Body of pancreas (tissue), 4 donors: Measurements from ENCODE around the gene IL36G. TPM values are rescaled to one million over a fixed set of nuclear protein-coding genes. Genes with fewer than 3 reads are reported as not detected.

Experiments used
- ATAC-seq: fragments of 150-250 bp; one replicate; pipeline ENCODE4 v1.9.1; 2016
- DNase-seq, 4 donors: peaks; one replicate each; pipeline ENCODE4 v3.0.0-alpha.2; 2019
- H3K27ac ChIP-seq, 4 donors: fragments of 200-600 bp; sonication (generic); 1 replicate in 3 of 4; 2 replicates in 1 of 4; pipeline versions ENCODE4 v1.5.1 to v1.6.1; 2016 to 2019; ENCODE audit warnings: mild to moderate bottlenecking in 1 of 4, mixed read lengths in 1 of 4, moderate library complexity in 1 of 4
- H3K27me3 ChIP-seq, 2 donors: fragments of 200-600 bp; sonication (generic); one replicate each; pipeline ENCODE4 v1.6.0; 2016; ENCODE audit warnings: mild to moderate bottlenecking in 1 of 2
- H3K36me3 ChIP-seq, 2 donors: fragments of 200-600 bp; sonication (generic); replicated peaks in 1 of 2; 2 replicates each; pipeline ENCODE4 v1.5.1; 2016; ENCODE audit warnings: low read depth in 2 of 2; ENCODE audit not compliant: insufficient read depth in 1 of 2
- H3K4me1 ChIP-seq: fragments of 200-600 bp; sonication (generic); one replicate; pipeline ENCODE4 v1.6.0; 2016
- H3K4me3 ChIP-seq, 2 donors: fragments of 200-600 bp; sonication (generic); 1 replicate in 1 of 2; 2 replicates in 1 of 2; pipeline ENCODE4 v1.5.1; 2016 to 2019
- H3K9me3 ChIP-seq, 3 donors: fragments of 200-600 bp; sonication (generic); 1 replicate in 2 of 3; 2 replicates in 1 of 3; pipeline ENCODE4 v1.5.1; 2016
- POLR2A ChIP-seq, 3 donors: fragments of 450-650 bp; IDR thresholded peaks; one replicate each; pipeline ENCODE4 v1.6.1; 2016; ENCODE audit warnings: antibody characterized with exemption in 3 of 3, mild to moderate bottlenecking in 2 of 3
- WGBS, 2 donors: methylation state at CpG; one replicate each; pipeline ENCODE4 v1.1.5; 2017; 5-methylcytosine and 5-hydroxymethylcytosine counted together
- intact Hi-C: fragments of 100-400 bp; cut with DNase I; formaldehyde crosslinking; loops from one replicate; pipeline ENCODE4 v1.15.1; 2023
- total RNA-seq, 2 donors: library from RNA; depleted of rRNA; stranded (reverse); fragments of >200 nt; gene quantifications; one replicate each; pipeline ENCODE4 v1.1.0, GENCODE V29; 2016
- TF ChIP-seq, protein P1 (sequence below), 7 experiments: fragments of 450-650 bp in 4 of 7; fragments of 200-600 bp in 3 of 7; sonication (generic) in 3 of 7; IDR thresholded peaks; one replicate each; pipeline ENCODE4 v1.5.1; 2016 to 2019; ENCODE audit warnings: antibody characterized with exemption in 7 of 7

IL36G gene
- total RNA-seq, 2 donors from 2014 or later: not detected

DNA sequence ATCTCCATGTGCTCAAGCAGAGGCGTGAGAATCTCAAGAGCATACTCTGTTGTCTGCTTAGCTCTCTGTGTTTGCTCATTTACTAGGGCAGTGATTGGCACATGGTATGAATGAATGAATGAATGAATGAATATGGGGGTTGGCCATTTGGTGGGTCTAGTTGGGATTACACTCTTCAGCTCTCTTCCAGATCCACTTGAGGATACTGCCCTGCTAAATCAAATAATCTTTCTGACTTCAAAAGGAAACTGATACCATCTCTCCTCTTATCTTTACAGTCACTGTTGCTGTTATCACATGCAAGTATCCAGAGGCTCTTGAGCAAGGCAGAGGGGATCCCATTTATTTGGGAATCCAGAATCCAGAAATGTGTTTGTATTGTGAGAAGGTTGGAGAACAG is 1.9 kb downstream of the IL36G start:
- TF ChIP-seq, protein P1, sequence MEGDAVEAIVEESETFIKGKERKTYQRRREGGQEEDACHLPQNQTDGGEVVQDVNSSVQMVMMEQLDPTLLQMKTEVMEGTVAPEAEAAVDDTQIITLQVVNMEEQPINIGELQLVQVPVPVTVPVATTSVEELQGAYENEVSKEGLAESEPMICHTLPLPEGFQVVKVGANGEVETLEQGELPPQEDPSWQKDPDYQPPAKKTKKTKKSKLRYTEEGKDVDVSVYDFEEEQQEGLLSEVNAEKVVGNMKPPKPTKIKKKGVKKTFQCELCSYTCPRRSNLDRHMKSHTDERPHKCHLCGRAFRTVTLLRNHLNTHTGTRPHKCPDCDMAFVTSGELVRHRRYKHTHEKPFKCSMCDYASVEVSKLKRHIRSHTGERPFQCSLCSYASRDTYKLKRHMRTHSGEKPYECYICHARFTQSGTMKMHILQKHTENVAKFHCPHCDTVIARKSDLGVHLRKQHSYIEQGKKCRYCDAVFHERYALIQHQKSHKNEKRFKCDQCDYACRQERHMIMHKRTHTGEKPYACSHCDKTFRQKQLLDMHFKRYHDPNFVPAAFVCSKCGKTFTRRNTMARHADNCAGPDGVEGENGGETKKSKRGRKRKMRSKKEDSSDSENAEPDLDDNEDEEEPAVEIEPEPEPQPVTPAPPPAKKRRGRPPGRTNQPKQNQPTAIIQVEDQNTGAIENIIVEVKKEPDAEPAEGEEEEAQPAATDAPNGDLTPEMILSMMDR (IDR thresholded peaks at IDR 0.05): no peak
- no peak for TF ChIP-seq POLR2A (IDR thresholded peaks at IDR 0.05)
- no peak for ATAC-seq
- Histone ChIP-seq H3K27me3 (peaks cover 0 to 4% of the 10 kb centered on the region in 2 donors), H3K4me1 (no peaks in the 10 kb centered on the region), H3K9me3 (no peaks in the 10 kb centered on the region), H3K4me3 (no peak overlapping the region), H3K36me3 (no peaks in the 10 kb centered on the region), H3K27ac (no peak overlapping the region)
- WGBS, 2 donors: 90 to 100% methylated on average over 1 of the region's 1 CpG
- intact Hi-C loops: no loop called here
- DNase-seq: no peak

DNA sequence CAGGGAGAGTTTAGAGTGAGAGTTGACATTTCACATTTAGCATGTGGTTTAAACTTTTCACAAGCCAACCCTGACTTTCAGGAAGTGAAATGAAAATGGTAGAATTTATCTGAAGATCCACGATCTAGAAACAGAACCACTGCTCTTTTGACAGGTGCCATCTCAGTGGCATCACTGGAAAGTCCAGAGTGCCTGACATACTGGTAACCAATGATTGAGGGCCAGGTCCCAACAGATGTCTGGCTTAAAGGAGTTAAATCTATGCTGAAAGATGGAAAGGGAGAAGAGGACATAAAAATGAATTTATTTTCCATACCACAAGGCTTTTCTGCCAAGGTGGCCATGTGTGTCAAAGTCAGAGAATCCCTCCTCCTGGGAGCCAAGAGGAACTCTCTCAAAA is 2.7 kb downstream of the IL36G start:
- ATAC-seq (no peak), DNase-seq (no peak)
- H3K9me3 ChIP-seq: no peaks in the 10 kb centered on the region
- no peak overlapping the region for H3K27ac ChIP-seq
- H3K27me3 ChIP-seq: peaks cover 0 to 4% of the 10 kb centered on the region in 2 donors
- H3K4me3 ChIP-seq: no peak overlapping the region
- 30 to 37% methylated on average over 1 of the region's 1 CpG for WGBS, 2 donors
- intact Hi-C loops: no loop called here
- TF ChIP-seq POLR2A (IDR thresholded peaks at IDR 0.05): no peak
- TF ChIP-seq, protein P1 (IDR thresholded peaks at IDR 0.05): no peak
- no peaks in the 10 kb centered on the region for H3K36me3 ChIP-seq
- no peaks in the 10 kb centered on the region for H3K4me1 ChIP-seq

DNA sequence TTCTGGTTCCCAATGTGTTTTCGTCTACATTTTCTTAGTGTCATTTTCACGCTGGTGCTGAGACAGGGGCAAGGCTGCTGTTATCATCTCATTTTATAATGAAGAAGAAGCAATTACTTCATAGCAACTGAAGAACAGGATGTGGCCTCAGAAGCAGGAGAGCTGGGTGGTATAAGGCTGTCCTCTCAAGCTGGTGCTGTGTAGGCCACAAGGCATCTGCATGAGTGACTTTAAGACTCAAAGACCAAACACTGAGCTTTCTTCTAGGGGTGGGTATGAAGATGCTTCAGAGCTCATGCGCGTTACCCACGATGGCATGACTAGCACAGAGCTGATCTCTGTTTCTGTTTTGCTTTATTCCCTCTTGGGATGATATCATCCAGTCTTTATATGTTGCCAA is 7.3 kb downstream of the IL36G start:
- H3K4me3 ChIP-seq: no peak overlapping the region
- no peak overlapping the region for H3K27ac ChIP-seq
- TF ChIP-seq, protein P1 (IDR thresholded peaks at IDR 0.05): no peak
- no peak for TF ChIP-seq POLR2A (IDR thresholded peaks at IDR 0.05)
- no peaks in the 10 kb centered on the region for H3K27me3 ChIP-seq
- no peaks in the 10 kb centered on the region for H3K36me3 ChIP-seq
- H3K9me3 ChIP-seq: no peaks in the 10 kb centered on the region
- ATAC-seq (no peak), DNase-seq (no peak)
- WGBS, 2 donors: 87 to 97% methylated on average over 5 of the region's 5 CpGs
- no peaks in the 10 kb centered on the region for H3K4me1 ChIP-seq
- intact Hi-C loops: no loop called here

DNA sequence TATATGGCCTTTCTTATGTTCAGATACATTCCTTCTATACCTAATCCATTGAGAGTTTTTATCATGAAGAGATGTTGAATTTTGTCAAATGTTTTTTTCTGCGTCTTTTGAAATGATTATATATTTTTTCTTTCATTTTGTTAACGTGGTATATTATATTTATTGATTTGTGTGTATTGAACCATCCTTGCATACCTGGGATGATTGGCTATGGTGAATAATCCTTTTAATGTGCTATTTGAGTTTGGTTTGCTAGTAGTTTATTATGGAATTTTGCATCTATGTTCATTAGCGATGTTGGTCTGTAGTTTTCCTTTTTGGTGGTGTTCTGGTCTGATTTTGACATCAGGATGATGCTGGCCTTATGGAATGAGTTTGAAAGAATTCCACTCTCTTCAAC is 11.8 kb downstream of the IL36G start:
- 68 to 70% methylated on average over 3 of the region's 3 CpGs for whole genome bisulfite sequencing, 2 donors
- Histone ChIP-seq H3K36me3 (no peaks in the 10 kb centered on the region), H3K27ac (no peak overlapping the region), H3K9me3 (no peaks in the 10 kb centered on the region), H3K27me3 (no peaks in the 10 kb centered on the region), H3K4me1 (no peaks in the 10 kb centered on the region), H3K4me3 (no peak overlapping the region)
- intact Hi-C loops: no loop called here
- no peak for ATAC-seq
- TF ChIP-seq POLR2A (IDR thresholded peaks at IDR 0.05): no peak
- TF ChIP-seq, protein P1 (IDR thresholded peaks at IDR 0.05): no peak
- DNase-seq: no peak

DNA sequence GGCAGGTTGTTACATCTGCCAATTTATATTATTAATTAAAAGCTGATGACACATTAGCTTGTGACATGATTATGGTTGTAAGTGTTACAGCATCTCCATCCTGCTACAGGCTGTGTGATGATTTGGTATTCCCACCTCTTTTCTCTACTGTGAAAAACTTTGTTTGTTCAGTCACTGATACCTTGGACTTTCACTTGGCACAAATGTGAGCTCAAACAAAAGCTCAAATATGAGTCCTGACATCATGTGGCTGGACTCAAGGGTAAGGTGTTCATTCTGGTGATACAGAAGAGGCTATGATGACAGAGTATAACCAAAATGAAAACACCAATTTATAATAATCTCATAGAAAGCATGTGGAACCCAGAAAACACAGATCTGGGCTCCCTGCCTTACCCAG is 16.0 kb downstream of the IL36G start:
- H3K4me3 ChIP-seq: no peak overlapping the region
- no peaks in the 10 kb centered on the region for H3K27me3 ChIP-seq
- no peak overlapping the region for H3K27ac ChIP-seq
- no peaks in the 10 kb centered on the region for H3K4me1 ChIP-seq
- DNase-seq: no peak
- ATAC-seq: no peak
- no peaks in the 10 kb centered on the region for H3K36me3 ChIP-seq
- no peaks in the 10 kb centered on the region for H3K9me3 ChIP-seq
- intact Hi-C loops: no loop called here
- TF ChIP-seq, protein P1 (IDR thresholded peaks at IDR 0.05): no peak
